Skeletal muscle cell (primary cell): ENCODE data around the gene FMNL2.

Source experiments
- DNase-seq: peaks from one replicate; pipeline ENCODE4 v3.0.0-alpha.2; 2010; ENCODE audit warnings: low read depth
- H3K4me3 ChIP-seq: 2 replicates; pipeline ENCODE4 v1.5.1; 2011; ENCODE audit warnings: low read depth, mild to moderate bottlenecking, control low read depth, low read length, moderate library complexity

The FMNL2 gene

GRCh38 chr2:152580714-152581113 is 245.7 kb downstream of the FMNL2 start:
- no peak overlapping the region for H3K4me3 ChIP-seq
- DNase-seq: no peak

- H3K4me3 ChIP-seq: no peak overlapping the region
- DNase-seq: no peak
Measured at GRCh38 chr2:152581360-152581759, 246.4 kb downstream of the FMNL2 start.

DNA sequence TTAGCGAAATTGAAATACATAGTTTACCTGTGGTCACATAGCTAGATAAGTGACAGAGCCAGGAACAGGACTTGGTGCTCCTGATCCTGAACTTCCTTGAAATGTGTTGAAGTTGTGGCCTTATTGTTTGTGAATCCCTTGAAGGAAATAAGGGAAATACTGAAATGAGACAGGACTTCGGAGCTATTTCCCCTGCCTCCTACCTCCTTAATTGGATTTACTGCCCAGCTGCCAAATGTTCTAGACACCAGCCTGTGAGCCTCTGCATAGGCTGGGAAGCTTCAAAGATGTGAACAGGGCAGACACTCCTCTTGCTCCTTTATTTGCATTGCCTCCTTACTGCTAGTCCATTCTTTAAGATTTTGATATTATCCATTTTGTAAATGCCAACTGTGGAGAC is 247.1 kb downstream of the FMNL2 start:
- DNase-seq: no peak
- H3K4me3 ChIP-seq: no peak overlapping the region

DNA sequence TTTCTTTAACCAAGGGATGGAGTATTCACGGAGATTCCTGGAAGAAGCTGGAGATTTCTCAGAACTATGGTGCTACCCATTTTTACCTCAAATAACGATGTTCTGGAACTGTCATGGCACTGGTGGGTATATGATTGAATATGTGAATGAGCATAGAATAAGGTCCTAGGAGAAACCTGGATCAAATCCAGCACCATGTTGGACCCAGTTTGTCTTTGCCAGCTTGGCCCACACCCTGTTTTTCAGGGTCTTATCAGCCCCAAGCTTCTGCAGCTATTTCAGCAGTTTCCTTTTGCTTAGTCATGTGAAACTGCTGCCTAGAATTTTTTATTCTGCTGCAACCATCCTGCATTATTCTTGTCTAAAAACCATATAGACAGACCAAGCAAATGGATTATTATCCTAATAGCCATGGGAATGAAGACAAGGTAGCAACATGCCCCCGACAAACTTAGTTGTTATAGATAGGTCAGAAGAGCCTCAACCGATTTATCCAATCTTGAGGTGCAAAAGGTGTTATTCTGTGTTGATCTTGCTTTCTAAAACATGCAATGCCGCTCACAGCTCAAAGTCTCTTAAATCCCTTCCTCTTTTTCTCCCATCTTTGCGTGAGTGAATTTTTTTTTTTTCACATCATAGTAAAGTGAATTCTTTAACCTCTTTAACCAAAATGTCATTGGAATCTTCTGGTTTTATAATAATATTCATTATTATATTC is 248.7 kb downstream of the FMNL2 start:
- H3K4me3 ChIP-seq: no peak overlapping the region
- no peak for DNase-seq

- DNase-seq: no peak
- no peak overlapping the region for H3K4me3 ChIP-seq
Measured at GRCh38 chr2:152584301-152584700, 249.3 kb downstream of the FMNL2 start.

GRCh38 chr2:152585830-152586484 is 251.0 kb downstream of the FMNL2 start:
- no peak overlapping the region for H3K4me3 ChIP-seq
- DNase-seq: peak; percentile 90

- no peak overlapping the region for H3K4me3 ChIP-seq
- DNase-seq: no peak
Measured at GRCh38 chr2:152587187-152587947, 252.4 kb downstream of the FMNL2 start.

- DNase-seq: no peak
- no peak overlapping the region for H3K4me3 ChIP-seq
Measured at GRCh38 chr2:152588998-152589397, 254.0 kb downstream of the FMNL2 start.

DNA sequence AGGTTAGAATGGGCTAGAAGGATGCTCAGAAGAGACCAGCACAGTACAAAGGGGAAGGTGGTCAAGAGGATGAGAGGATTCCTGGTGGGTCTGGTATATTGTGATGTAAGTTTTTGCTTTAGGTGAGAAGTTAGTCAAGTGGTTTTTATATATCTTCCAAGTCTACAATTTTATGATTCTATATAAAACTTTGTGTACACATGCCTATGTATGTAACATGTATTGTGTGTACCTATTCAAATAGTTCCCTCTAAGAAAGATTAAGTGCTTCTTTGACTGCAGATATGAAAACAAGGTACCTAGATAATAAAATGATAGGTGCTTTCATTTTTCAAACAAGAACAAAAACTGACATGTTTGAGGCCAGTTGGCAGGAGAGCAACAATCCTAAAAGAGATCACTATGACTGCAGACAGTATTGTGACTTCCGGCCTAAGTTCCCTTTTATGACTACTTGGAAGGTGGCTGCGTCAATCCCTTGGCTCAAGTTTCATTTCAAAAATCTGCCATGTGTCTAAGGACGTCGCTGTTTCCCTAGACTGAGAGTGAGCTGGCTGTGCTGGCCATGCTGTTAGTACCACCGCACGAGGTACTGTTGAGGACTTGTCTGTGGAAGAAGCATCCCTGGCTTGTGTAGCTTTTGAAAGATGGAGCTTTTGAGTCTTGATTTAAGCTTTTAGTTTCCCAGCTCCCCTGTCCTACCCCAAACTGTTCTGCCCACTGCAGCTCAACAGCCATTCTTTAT is 259.2 kb downstream of the FMNL2 start:
- DNase-seq: no peak
- H3K4me3 ChIP-seq: no peak overlapping the region

- no peak overlapping the region for H3K4me3 ChIP-seq
Measured at GRCh38 chr2:152594792-152595191, 259.8 kb downstream of the FMNL2 start.

DNA sequence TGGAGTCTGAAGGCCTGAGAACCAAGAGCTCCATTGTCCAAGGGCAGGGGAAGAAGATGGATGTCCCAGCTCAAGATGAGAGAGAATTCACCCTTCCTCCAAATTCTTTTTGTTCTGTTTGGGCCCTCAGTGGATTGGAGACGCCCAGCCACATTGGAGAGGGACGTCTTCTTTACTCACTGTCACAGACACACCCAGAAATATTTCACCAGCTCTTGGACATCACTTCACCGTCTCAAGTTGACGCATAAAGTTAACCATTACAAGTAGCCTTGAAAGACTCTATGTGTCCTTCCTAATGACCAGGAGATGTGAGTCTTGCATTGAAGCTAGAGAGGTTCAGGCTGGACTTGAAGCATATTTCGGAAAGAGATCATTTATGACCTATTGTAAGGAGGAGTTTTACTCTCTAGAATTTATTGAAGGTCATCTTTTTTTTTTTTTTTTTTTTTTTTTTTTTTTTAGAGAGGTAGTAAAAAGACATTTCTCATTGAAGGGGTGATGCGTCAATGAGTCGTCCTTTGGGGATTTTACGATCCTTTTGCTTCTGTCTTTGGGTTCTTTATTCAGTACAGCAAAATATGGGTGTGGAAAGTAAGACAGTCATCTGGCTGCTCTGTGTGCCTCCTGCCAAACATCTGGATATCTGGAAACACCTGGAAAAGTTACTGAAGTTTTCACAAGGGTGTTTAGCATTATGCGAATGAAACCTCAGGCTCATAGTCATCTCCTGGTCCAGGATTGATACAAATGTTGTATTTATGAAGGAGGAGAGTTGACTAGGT is 264.2 kb downstream of the FMNL2 start:
- H3K4me3 ChIP-seq: no peak overlapping the region
- DNase-seq: no peak

More at GRCh38 chr2:152594792-152595191, 259.8 kb downstream of the FMNL2 start:
- DNase-seq: peak; percentile 79

DNA sequence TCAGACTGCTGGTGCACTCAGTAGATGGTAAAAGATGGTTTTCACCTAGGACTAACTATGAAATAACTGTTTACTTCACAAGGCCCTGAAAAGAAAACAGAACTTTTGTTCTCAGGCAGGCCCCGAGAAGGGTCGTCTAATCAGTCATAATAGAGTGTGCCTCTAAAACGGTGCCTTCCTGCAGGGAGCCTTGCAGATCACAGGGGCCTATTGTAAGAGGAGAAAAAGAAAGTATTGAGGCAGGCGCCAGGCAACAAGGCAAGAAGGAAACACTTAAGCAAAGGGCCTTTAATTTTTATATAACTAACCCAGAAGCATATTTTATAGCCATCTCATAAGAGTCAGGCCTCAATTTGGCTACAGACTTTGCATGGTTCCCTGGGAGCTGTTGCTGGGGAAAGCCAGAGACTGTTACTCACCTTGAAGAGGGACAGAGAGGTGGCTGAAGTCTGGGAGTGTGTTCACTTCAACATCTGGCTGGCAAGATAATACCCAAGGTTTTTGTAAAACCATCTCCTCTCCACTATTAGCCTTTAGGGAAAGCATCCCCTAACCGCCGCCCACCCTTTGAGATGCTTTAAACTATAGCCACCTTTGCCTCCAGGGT is 265.2 kb downstream of the FMNL2 start:
- H3K4me3 ChIP-seq: no peak overlapping the region
- no peak for DNase-seq

- no peak for DNase-seq
- H3K4me3 ChIP-seq: no peak overlapping the region
Measured at GRCh38 chr2:152600697-152601096, 265.7 kb downstream of the FMNL2 start.

- no peak overlapping the region for H3K4me3 ChIP-seq
- no peak for DNase-seq
Measured at GRCh38 chr2:152602750-152603149, 267.8 kb downstream of the FMNL2 start.

GRCh38 chr2:152603166-152603565 is 268.2 kb downstream of the FMNL2 start:
- DNase-seq: no peak
- no peak overlapping the region for H3K4me3 ChIP-seq

GRCh38 chr2:152606081-152606480 is 271.1 kb downstream of the FMNL2 start:
- DNase-seq: no peak
- no peak overlapping the region for H3K4me3 ChIP-seq

- no peak for DNase-seq
- no peak overlapping the region for H3K4me3 ChIP-seq
Measured at GRCh38 chr2:152606941-152607340, 272.0 kb downstream of the FMNL2 start.

GRCh38 chr2:152607793-152608300 is 272.9 kb downstream of the FMNL2 start:
- H3K4me3 ChIP-seq: no peak overlapping the region
- DNase-seq: no peak
